Measurements from ENCODE around the gene SURF6.
"Not testable (repeated sequence)": the region's sequence is repeated elsewhere in the genome, so short reads cannot be mapped to it uniquely, and the experiment has no call there.

The SURF6 gene

DNA sequence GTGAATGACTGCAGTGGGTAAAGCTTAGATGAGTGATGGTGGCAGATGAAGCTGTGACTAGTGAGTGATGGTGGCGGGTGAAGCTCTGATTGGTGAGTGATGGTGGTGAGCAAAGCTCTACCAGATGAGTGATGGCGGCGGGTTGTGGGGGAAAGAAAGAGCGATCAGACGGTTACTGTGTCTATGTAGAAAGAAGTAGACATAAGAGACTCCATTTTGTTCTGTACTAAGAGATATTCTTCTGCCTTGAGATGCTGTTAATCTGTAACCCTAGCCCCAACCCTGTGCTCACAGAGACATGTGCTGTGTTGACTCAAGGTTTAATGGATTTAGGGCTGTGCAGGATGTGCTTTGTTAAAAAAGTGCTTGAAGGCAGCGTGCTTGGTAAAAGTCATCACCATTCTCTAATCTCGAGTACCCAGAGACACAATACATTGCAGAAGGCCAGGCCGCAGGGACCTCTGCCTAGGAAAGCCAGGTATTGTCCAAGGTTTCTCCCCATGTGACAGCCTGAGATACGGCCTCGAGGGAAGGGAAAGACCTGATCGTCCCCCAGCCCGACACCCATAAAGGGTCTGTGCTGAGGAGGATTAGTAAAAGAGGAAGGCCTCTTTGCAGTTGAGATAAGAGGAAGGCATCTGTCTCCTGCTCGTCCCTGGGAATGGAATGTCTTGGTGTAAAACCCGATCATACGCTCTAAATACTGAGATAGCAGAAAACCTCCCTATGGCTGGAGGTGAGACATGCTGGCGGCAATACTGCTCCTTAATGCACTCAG is 52.5 kb downstream of the SURF6 start:
- peaks cover 17% of the 10 kb centered on the region for H3K27me3 Mint-ChIP-seq
- H3K4me1 Mint-ChIP-seq (ENCODE audit: low read depth); H3K36me3 Mint-ChIP-seq (ENCODE audit: low read depth); H3K9me3 Mint-ChIP-seq; H3K27ac Mint-ChIP-seq; H3K4me3 Mint-ChIP-seq; DNase-seq: not testable (repeated sequence)

DNA sequence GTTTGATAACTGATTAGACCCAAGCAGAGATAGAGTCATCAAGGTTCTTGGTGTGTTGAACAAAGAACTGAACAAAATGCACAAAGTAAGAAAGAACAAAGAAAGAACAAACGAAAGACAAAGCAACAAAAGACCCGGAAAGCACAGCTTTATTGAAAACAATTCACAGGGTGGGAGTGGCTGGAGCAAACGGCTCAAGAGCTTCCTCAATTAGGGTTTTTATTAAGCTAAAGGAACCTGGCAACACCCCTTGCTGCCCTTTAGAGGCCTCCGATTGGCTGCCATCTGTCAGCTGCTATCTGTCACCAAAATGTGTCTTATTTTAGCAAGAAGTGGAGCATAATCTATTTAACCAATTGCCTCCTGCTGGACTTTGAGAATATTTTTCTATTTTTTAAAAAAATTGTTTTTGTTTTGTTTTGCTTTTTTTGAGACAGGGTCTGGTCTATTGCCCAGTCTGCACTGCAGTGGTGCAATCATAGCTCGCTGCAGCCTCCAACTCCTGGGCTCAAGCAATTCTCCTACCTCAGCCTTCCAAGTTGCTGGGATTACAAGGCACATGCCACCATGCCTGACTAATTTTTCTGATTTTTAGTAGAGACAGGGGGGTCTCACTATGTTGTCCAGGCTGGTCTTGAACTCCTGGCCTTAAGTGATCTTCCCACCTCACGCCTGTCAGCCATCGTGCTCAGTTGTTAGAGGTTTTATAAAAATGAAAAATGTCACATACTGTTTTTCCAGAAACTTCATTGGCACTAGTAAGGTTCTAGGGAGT is 53.3 kb downstream of the SURF6 start:
- Mint-ChIP-seq H3K27ac (no peak overlapping the region), H3K4me1 (ENCODE audit: low read depth) (no peaks in the 10 kb centered on the region), H3K36me3 (ENCODE audit: low read depth) (no peaks in the 10 kb centered on the region), H3K9me3 (no peaks in the 10 kb centered on the region), H3K27me3 (peaks cover 25% of the 10 kb centered on the region), H3K4me3 (no peak overlapping the region)
- no peak for DNase-seq

DNA sequence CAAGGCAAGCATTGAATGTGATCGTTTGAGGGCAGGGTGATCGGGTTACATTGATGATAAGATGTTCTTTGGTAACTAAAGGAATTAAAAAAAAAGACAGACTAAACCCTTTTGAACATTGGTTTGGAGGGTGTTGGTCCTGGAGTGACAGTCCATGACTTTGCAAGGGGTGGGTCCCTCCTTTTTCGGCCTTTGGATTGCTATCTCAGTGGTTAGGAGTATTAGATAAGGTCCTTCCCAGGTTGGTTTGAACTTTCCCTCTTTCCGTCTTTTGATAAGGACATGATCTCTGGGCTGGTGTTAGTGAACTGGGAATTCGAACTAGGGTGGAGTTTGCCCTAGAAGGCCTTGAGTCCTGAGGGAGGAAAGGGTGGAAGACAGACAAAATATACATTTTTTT is 55.6 kb downstream of the SURF6 start:
- H3K36me3 Mint-ChIP-seq (ENCODE audit: low read depth) = no peaks in the 10 kb centered on the region

More for the DNA sequence above, 55.6 kb downstream of the SURF6 start:
- H3K27ac Mint-ChIP-seq = no peak overlapping the region
- H3K27me3 Mint-ChIP-seq = peaks cover 43% of the 10 kb centered on the region
- no peak for DNase-seq
- no peak overlapping the region for H3K4me3 Mint-ChIP-seq
- no peaks in the 10 kb centered on the region for H3K9me3 Mint-ChIP-seq
- peaks cover 2% of the 10 kb centered on the region for H3K4me1 Mint-ChIP-seq (ENCODE audit: low read depth)

Data from activated T-cell treated with anti-CD3 and anti-CD28 coated beads, Interleukin-2, amount 50 U/mL, for 24 hours (primary cell).